Measurements from ENCODE around the gene NTM. TPM values are rescaled to one million over a fixed set of nuclear protein-coding genes. Genes with fewer than 3 reads are reported as not detected.

NTM gene
- total RNA-seq, 1 donor from 2014 or later: 4.3 TPM

DNA sequence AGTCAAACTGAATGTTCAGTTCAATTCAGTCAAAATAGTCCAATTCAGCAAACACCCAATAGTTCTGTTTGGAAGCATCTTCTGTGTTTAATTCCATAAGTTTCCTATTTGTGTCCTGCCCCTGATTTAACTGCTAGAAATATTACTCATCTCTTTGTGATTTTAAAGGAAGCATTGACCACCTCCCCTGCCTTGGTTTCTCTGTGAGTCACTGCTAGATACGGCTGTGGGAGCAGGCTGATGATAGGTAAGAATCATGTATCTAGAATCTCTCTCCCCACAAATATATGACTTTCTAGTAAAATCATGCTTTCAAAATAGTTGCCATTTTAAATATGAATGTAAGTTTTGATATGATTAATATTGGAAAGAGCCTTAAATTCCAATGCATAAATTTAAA, 888.5 kb downstream of the NTM start:
- Mint-ChIP-seq H3K4me1 (ENCODE audit: low read depth) (peaks cover 7% of the 10 kb centered on the region), H3K36me3 (ENCODE audit: insufficient read depth) (no peaks in the 10 kb centered on the region), H3K27me3 (peaks cover 17% of the 10 kb centered on the region), H3K4me3 (ENCODE audit: low read depth) (no peak overlapping the region), H3K9me3 (ENCODE audit: low read depth) (no peaks in the 10 kb centered on the region), H3K27ac (no peak overlapping the region)
- TF ChIP-seq, protein P1, sequence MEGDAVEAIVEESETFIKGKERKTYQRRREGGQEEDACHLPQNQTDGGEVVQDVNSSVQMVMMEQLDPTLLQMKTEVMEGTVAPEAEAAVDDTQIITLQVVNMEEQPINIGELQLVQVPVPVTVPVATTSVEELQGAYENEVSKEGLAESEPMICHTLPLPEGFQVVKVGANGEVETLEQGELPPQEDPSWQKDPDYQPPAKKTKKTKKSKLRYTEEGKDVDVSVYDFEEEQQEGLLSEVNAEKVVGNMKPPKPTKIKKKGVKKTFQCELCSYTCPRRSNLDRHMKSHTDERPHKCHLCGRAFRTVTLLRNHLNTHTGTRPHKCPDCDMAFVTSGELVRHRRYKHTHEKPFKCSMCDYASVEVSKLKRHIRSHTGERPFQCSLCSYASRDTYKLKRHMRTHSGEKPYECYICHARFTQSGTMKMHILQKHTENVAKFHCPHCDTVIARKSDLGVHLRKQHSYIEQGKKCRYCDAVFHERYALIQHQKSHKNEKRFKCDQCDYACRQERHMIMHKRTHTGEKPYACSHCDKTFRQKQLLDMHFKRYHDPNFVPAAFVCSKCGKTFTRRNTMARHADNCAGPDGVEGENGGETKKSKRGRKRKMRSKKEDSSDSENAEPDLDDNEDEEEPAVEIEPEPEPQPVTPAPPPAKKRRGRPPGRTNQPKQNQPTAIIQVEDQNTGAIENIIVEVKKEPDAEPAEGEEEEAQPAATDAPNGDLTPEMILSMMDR (IDR thresholded peaks at IDR 0.05; ENCODE audit: unreplicated experiment): no peak
- no peak for DNase-seq (ENCODE audit: low spot score, unreplicated experiment)

DNA sequence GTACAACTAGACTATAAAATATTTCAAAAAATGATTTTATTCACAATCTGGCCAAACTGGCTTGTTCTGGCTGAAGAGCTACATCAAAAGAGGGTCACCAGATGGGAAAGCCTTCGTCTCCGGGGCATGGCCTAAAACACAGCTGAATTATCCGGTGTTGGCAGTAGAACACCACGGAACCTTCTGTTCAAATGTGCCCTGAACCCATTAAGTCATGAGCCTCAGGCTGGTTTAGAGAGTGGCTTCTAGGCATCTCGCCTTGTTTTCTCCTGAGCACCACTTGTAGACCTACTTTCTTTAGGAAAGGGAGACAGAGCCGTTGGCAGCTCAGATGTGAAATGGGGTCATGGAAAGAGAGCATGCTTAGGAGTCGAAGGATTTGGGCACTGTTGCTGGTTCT, 890.2 kb downstream of the NTM start:
- TF ChIP-seq, protein P1 (IDR thresholded peaks at IDR 0.05; ENCODE audit: unreplicated experiment): no peak
- DNase-seq (ENCODE audit: low spot score, unreplicated experiment): no peak
- no peaks in the 10 kb centered on the region for H3K36me3 Mint-ChIP-seq (ENCODE audit: insufficient read depth)
- peaks cover 9% of the 10 kb centered on the region for H3K4me1 Mint-ChIP-seq (ENCODE audit: low read depth)
- H3K27ac Mint-ChIP-seq: no peak overlapping the region
- peaks cover 20% of the 10 kb centered on the region for H3K27me3 Mint-ChIP-seq
- no peak overlapping the region for H3K4me3 Mint-ChIP-seq (ENCODE audit: low read depth)
- H3K9me3 Mint-ChIP-seq (ENCODE audit: low read depth): no peaks in the 10 kb centered on the region

DNA sequence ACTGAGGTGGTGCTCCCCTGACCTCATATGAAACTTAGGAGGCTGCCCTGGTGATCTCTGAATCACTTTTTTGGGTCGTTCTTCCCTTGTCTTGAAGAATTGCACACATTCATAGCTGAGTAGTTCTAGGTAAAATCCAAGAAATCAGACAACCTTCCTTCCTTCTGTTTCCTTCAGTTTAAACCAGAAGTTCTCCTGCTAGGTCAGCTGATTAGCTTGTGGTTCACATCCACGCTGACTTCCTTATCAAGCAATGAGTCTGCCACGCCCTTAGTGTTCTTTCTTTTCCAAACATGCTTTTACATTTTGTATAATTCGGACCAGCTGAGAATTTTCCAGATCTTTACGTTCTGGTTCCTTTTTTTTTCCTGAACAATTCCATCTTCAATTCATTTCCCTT, 892.8 kb downstream of the NTM start:
- TF ChIP-seq, protein P1 (IDR thresholded peaks at IDR 0.05; ENCODE audit: unreplicated experiment): no peak
- Mint-ChIP-seq H3K36me3 (ENCODE audit: insufficient read depth) (no peaks in the 10 kb centered on the region), H3K27ac (no peak overlapping the region), H3K4me3 (ENCODE audit: low read depth) (no peak overlapping the region), H3K9me3 (ENCODE audit: low read depth) (no peaks in the 10 kb centered on the region), H3K27me3 (peaks cover 16% of the 10 kb centered on the region), H3K4me1 (ENCODE audit: low read depth) (peaks cover 9% of the 10 kb centered on the region)
- DNase-seq (ENCODE audit: low spot score, unreplicated experiment): no peak

DNA sequence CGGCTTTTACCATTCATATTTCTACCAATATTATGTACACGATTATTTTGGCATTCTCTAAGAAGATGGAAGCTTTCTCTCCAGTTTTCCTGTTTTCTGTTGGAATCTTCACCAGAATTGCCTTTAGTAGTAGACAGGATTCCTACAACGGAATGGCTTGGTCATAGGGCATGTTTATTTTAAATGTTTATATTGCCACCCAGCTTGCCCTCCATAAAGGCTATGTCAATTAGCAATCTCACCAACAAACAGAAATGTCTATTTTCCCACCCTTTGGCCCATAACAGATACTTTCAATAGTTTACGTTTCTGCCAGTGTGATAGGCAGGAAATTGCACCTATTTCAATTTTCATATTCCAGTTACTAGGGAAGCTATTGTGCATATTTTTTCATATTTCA, 893.5 kb downstream of the NTM start:
- no peak overlapping the region for H3K27ac Mint-ChIP-seq
- H3K9me3 Mint-ChIP-seq (ENCODE audit: low read depth): no peaks in the 10 kb centered on the region
- no peak overlapping the region for H3K4me3 Mint-ChIP-seq (ENCODE audit: low read depth)
- peaks cover 9% of the 10 kb centered on the region for H3K4me1 Mint-ChIP-seq (ENCODE audit: low read depth)
- no peak for DNase-seq (ENCODE audit: low spot score, unreplicated experiment)
- TF ChIP-seq, protein P1 (IDR thresholded peaks at IDR 0.05; ENCODE audit: unreplicated experiment): no peak
- peaks cover 22% of the 10 kb centered on the region for H3K27me3 Mint-ChIP-seq
- no peaks in the 10 kb centered on the region for H3K36me3 Mint-ChIP-seq (ENCODE audit: insufficient read depth)

DNA sequence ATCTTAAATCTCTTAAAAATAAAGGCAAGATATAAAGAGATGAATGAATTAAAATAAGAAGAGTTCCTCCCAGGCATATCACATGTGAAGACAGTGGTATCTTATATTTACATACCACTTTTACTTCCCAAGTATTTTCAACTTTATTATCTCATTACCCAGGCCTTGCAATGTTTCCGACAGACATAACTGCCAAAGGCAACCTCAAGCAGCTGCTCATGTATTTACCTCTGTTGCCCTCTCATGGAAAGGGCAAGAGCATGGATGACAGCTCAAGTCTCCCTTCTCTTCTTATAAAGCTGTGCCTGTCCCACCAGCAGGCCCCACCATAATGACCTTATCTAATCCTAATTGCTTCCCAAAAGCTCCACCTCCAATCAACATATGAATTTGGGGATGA, 894.2 kb downstream of the NTM start:
- no peaks in the 10 kb centered on the region for H3K9me3 Mint-ChIP-seq (ENCODE audit: low read depth)
- no peak overlapping the region for H3K27ac Mint-ChIP-seq
- DNase-seq (ENCODE audit: low spot score, unreplicated experiment): no peak
- H3K4me1 Mint-ChIP-seq (ENCODE audit: low read depth): peaks cover 9% of the 10 kb centered on the region
- TF ChIP-seq, protein P1 (IDR thresholded peaks at IDR 0.05; ENCODE audit: unreplicated experiment): no peak
- H3K27me3 Mint-ChIP-seq: peaks cover 26% of the 10 kb centered on the region
- no peak overlapping the region for H3K4me3 Mint-ChIP-seq (ENCODE audit: low read depth)
- H3K36me3 Mint-ChIP-seq (ENCODE audit: insufficient read depth): no peaks in the 10 kb centered on the region
